Measurements from ENCODE around the gene XRCC2. TPM values are rescaled to one million over a fixed set of nuclear protein-coding genes. Genes with fewer than 3 reads are reported as not detected.

Gene XRCC2
- total and polyA plus RNA-seq, 2 donors (not counting 1 experiment from before 2014, with no cell fraction given), result 0.66 to 1.5 TPM

- H3K9me3 Mint-ChIP-seq (ENCODE audit: insufficient read depth), result peaks cover 4% of the 10 kb centered on the region
- H3K79me2 ChIP-seq (ENCODE audit: control insufficient read depth, insufficient read depth, low read length), result no peaks in the 10 kb centered on the region
- no peaks in the 10 kb centered on the region for H3K9me3 ChIP-seq (ENCODE audit: control extremely low read depth in 1 of 3, control insufficient read depth in 2 of 3, insufficient read depth in 1 of 3, low read length in 2 of 3)
- no peaks in the 10 kb centered on the region for H4K20me1 ChIP-seq (ENCODE audit: control insufficient read depth, insufficient read depth, low read length, poor library complexity, severe bottlenecking)
- 88% methylated on average over 3 of the region's 4 CpGs for WGBS (ENCODE audit: insufficient coverage)
- no peaks in the 10 kb centered on the region for H3K27me3 Mint-ChIP-seq
- H3K36me3 ChIP-seq (replicated peaks in 1 of 2; ENCODE audit: control extremely low read depth in 1 of 2, control insufficient read depth in 1 of 2, extremely low read depth in 1 of 2, insufficient read depth in 2 of 2, low read length in 1 of 2), result no peaks in the 10 kb centered on the region
- CTCF ChIA-PET, result no interaction called here
- no peak overlapping the region for H2AFZ ChIP-seq (ENCODE audit: insufficient read depth, low read depth, low read length, poor library complexity, severe bottlenecking)
- intact Hi-C loops (cut with micrococcal nuclease), result no loop called here
- H3K4me1 Mint-ChIP-seq, result no peaks in the 10 kb centered on the region
- no peak overlapping the region for H3K4me3 ChIP-seq (ENCODE audit: control extremely low read depth in 1 of 5, extremely low read depth in 1 of 5, insufficient read depth in 1 of 5, low read depth in 2 of 5, low read length in 4 of 5)
- ATAC-seq (ENCODE audit: low read depth) (no peak), DNase-seq (no peak)
- H3K27ac ChIP-seq (ENCODE audit: low read length in 2 of 2), result no peak overlapping the region
- H3K4me1 ChIP-seq (ENCODE audit: control insufficient read depth in 2 of 2, insufficient read depth in 2 of 2, low read length in 2 of 2), result no peaks in the 10 kb centered on the region
- TF ChIP-seq EZH2 (IDR thresholded peaks at IDR 0.05; ENCODE audit: borderline replicate concordance, insufficient read depth, low read depth, low read length, poor library complexity, severe bottlenecking), result no peak
- TF ChIP-seq, protein P1, sequence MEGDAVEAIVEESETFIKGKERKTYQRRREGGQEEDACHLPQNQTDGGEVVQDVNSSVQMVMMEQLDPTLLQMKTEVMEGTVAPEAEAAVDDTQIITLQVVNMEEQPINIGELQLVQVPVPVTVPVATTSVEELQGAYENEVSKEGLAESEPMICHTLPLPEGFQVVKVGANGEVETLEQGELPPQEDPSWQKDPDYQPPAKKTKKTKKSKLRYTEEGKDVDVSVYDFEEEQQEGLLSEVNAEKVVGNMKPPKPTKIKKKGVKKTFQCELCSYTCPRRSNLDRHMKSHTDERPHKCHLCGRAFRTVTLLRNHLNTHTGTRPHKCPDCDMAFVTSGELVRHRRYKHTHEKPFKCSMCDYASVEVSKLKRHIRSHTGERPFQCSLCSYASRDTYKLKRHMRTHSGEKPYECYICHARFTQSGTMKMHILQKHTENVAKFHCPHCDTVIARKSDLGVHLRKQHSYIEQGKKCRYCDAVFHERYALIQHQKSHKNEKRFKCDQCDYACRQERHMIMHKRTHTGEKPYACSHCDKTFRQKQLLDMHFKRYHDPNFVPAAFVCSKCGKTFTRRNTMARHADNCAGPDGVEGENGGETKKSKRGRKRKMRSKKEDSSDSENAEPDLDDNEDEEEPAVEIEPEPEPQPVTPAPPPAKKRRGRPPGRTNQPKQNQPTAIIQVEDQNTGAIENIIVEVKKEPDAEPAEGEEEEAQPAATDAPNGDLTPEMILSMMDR (IDR thresholded peaks at IDR 0.05), result no peak
- POLR2A ChIA-PET, result no interaction called here
- no peaks in the 10 kb centered on the region for H3K27me3 ChIP-seq (replicated peaks in 1 of 4; ENCODE audit: control extremely low read depth in 1 of 4, control insufficient read depth in 3 of 4, insufficient read depth in 4 of 4, low read length in 3 of 4)
- H3K27ac Mint-ChIP-seq, result no peak overlapping the region
- no peak overlapping the region for H3K4me3 Mint-ChIP-seq
- H3K4me2 ChIP-seq (replicated peaks; ENCODE audit: low read depth, low read length, poor library complexity, severe bottlenecking), result no peak overlapping the region
- H3K9ac ChIP-seq (ENCODE audit: low read length), result no peak overlapping the region
These were observed 67.3 kb downstream of the XRCC2 start for GRCh38 chr7:152608656-152609055.

DNA sequence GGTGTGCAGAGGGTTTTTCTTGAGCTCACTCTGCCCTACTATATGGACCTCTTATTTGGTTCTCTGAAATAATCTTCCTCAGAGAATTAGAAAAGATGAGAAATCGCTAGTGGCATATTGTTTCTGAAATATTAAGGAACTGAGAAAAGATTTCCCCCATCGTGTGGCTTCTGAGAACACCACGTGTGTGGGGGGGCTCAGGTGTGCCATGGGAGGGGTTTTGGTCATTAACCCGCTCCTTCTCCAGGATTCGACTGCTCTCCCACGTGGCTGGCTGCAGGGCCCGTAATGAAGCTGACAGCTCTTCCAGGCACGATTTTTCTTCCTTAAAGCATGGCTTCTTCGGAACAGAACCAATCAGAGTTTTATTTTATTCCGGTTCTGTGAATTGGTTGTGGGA is 67.7 kb downstream of the XRCC2 start:
- Histone ChIP-seq H3K79me2 (ENCODE audit: control insufficient read depth, insufficient read depth, low read length) (no peaks in the 10 kb centered on the region), H3K9ac (ENCODE audit: low read length) (no peak overlapping the region), H3K4me1 (ENCODE audit: control insufficient read depth in 2 of 2, insufficient read depth in 2 of 2, low read length in 2 of 2) (no peaks in the 10 kb centered on the region), H3K4me2 (replicated peaks; ENCODE audit: low read depth, low read length, poor library complexity, severe bottlenecking) (no peak overlapping the region), H3K36me3 (replicated peaks in 1 of 2; ENCODE audit: control extremely low read depth in 1 of 2, control insufficient read depth in 1 of 2, extremely low read depth in 1 of 2, insufficient read depth in 2 of 2, low read length in 1 of 2) (no peaks in the 10 kb centered on the region), H3K27ac (ENCODE audit: low read length in 2 of 2) (no peak overlapping the region), H2AFZ (ENCODE audit: insufficient read depth, low read depth, low read length, poor library complexity, severe bottlenecking) (peak overlapping the region; percentile 0), H3K4me3 (ENCODE audit: control extremely low read depth in 1 of 5, extremely low read depth in 1 of 5, insufficient read depth in 1 of 5, low read depth in 2 of 5, low read length in 4 of 5) (no peak overlapping the region), H4K20me1 (ENCODE audit: control insufficient read depth, insufficient read depth, low read length, poor library complexity, severe bottlenecking) (no peaks in the 10 kb centered on the region), H3K9me3 (ENCODE audit: control extremely low read depth in 1 of 3, control insufficient read depth in 2 of 3, insufficient read depth in 1 of 3, low read length in 2 of 3) (no peaks in the 10 kb centered on the region), H3K27me3 (replicated peaks in 1 of 4; ENCODE audit: control extremely low read depth in 1 of 4, control insufficient read depth in 3 of 4, insufficient read depth in 4 of 4, low read length in 3 of 4) (no peaks in the 10 kb centered on the region)
- Mint-ChIP-seq H3K27ac (no peak overlapping the region), H3K9me3 (ENCODE audit: insufficient read depth) (peaks cover 4% of the 10 kb centered on the region), H3K4me3 (no peak overlapping the region), H3K27me3 (no peaks in the 10 kb centered on the region), H3K4me1 (no peaks in the 10 kb centered on the region)
- intact Hi-C loops (cut with micrococcal nuclease), result no loop called here
- ChIA-PET POLR2A (no interaction called here), CTCF (no interaction called here)
- DNase-seq (no peak), ATAC-seq (ENCODE audit: low read depth) (no peak)
- TF ChIP-seq, protein P1 (IDR thresholded peaks at IDR 0.05), result no peak
- TF ChIP-seq EZH2 (IDR thresholded peaks at IDR 0.05; ENCODE audit: borderline replicate concordance, insufficient read depth, low read depth, low read length, poor library complexity, severe bottlenecking), result no peak
- WGBS (ENCODE audit: insufficient coverage), result 79% methylated on average over 7 of the region's 10 CpGs

All from B cell (primary cell).